Hepatocyte (in vitro differentiated cells): ENCODE measurements around the gene RTN4IP1. TPM values are rescaled to one million over a fixed set of nuclear protein-coding genes. Genes with fewer than 3 reads are reported as not detected.

ENCODE experiments used
- DNase-seq: peaks from one replicate; pipeline ENCODE4 v3.0.0-alpha.2; 2016; ENCODE audit warnings: low spot score
- H2AFZ ChIP-seq: fragments of 200-600 bp; sonication (generic); 2 replicates; pipeline ENCODE4 v1.6.0; 2016; ENCODE audit warnings: antibody characterized with exemption, mild to moderate bottlenecking
- H3K27ac ChIP-seq: fragments of 200-600 bp; sonication (generic); 2 replicates; pipeline ENCODE4 v1.5.1; 2016; ENCODE audit warnings: mild to moderate bottlenecking
- H3K27me3 ChIP-seq: fragments of 200-600 bp; sonication (generic); 2 replicates; pipeline ENCODE4 v1.6.1; 2016
- H3K36me3 ChIP-seq: fragments of 200-600 bp; sonication (generic); replicated peaks from 2 replicates; pipeline ENCODE4 v1.5.1; 2016; ENCODE audit warnings: low read depth; ENCODE audit not compliant: insufficient read depth
- H3K4me1 ChIP-seq: fragments of 200-600 bp; sonication (generic); 2 replicates; pipeline ENCODE4 v1.5.1; 2016; ENCODE audit warnings: mild to moderate bottlenecking, moderate library complexity; ENCODE audit not compliant: insufficient read depth
- H3K4me2 ChIP-seq: fragments of 200-600 bp; sonication (generic); 2 replicates; pipeline ENCODE4 v1.6.0; 2016
- H3K4me3 ChIP-seq: fragments of 200-600 bp; sonication (generic); 2 replicates; pipeline ENCODE4 v1.5.1; 2016; ENCODE audit warnings: mild to moderate bottlenecking
- H3K79me2 ChIP-seq: fragments of 200-600 bp; sonication (generic); 2 replicates; pipeline ENCODE4 v1.6.0; 2017; ENCODE audit warnings: mild to moderate bottlenecking
- H3K9me2 ChIP-seq: fragments of 200-600 bp; sonication (generic); replicated peaks from 2 replicates; pipeline ENCODE4 v1.6.0; 2017; ENCODE audit warnings: mild to moderate bottlenecking; ENCODE audit not compliant: insufficient read depth
- H3K9me3 ChIP-seq: fragments of 200-600 bp; sonication (generic); 2 replicates; pipeline ENCODE4 v1.5.1; 2016; ENCODE audit warnings: low read depth, mild to moderate bottlenecking
- H4K20me1 ChIP-seq: fragments of 200-600 bp; sonication (generic); 2 replicates; pipeline ENCODE4 v1.6.0; 2016; ENCODE audit warnings: mild to moderate bottlenecking; ENCODE audit not compliant: insufficient read depth, poor library complexity, severe bottlenecking
- CTCF ChIP-seq: fragments of 200-600 bp; sonication (generic); IDR thresholded peaks from 2 replicates; pipeline ENCODE4 v1.5.1; 2016; ENCODE audit warnings: antibody characterized with exemption, mild to moderate bottlenecking; ENCODE audit not compliant: poor library complexity
- EZH2 ChIP-seq: fragments of 200-600 bp; sonication (generic); IDR thresholded peaks from 2 replicates; pipeline ENCODE4 v1.6.1; 2016; ENCODE audit warnings: antibody characterized with exemption, mild to moderate bottlenecking, borderline replicate concordance
- EZH2phosphoT487 ChIP-seq: fragments of 200-600 bp; sonication (generic); IDR thresholded peaks from one replicate; pipeline ENCODE4 v1.6.1; 2018; ENCODE audit warnings: antibody characterized with exemption, mild to moderate bottlenecking, low read depth, moderate library complexity; ENCODE audit not compliant: unreplicated experiment, severe bottlenecking
- WGBS: methylation state at CpG from one replicate; pipeline ENCODE4 v1.1.6; 2016; ENCODE audit warnings: low lambda C conversion rate; ENCODE audit errors: missing lambda C conversion rate; 5-methylcytosine and 5-hydroxymethylcytosine counted together
- polyA plus RNA-seq: library from polyadenylated mRNA; unstranded; fragments of >200 nt; fragmentation: Nextera tagmentation; extraction: Ambion mirVana; gene quantifications from 2 replicates; pipeline ENCODE4 v1.2.1, GENCODE V29; 2016
- total RNA-seq: library from RNA; depleted of rRNA; stranded (reverse); fragments of >200 nt; gene quantifications from 2 replicates; pipeline ENCODE4 v1.2.3, GENCODE V29; 2014

Gene RTN4IP1
- total and polyA plus RNA-seq, 2 experiments from 2014 or later: 4.9 to 6.2 TPM

DNA sequence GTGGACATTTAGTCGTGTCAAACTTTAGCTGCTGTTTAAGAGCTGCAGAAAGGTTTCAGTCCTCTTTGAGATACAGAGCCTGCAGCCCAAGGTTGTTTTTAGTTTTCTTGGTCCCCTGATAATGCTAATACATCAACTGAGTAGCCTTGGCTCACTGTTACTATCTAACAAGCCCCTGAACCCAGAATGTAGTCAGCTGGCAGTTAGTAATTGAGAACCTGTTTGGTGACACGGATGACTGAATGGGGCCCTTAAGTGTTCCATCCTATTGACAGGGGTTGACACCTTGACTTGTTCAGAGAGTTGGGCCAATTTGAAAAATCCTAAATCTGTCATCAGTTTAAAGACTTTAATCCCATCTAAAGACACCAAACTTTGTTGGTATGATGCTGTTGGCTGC lies 2.8 kb downstream of the RTN4IP1 start:
- no peak for TF ChIP-seq EZH2phosphoT487
- TF ChIP-seq EZH2: no peak
- TF ChIP-seq CTCF: no peak
- Histone ChIP-seq H3K4me2 (no peak overlapping the region), H3K9me3 (no peaks in the 10 kb centered on the region), H3K27ac (no peak overlapping the region), H3K4me3 (no peak overlapping the region), H3K4me1 (peaks cover 4% of the 10 kb centered on the region), H3K79me2 (peaks cover 18% of the 10 kb centered on the region), H2AFZ (no peak overlapping the region), H3K9me2 (no peaks in the 10 kb centered on the region), H3K27me3 (no peaks in the 10 kb centered on the region), H4K20me1 (no peaks in the 10 kb centered on the region), H3K36me3 (no peaks in the 10 kb centered on the region)
- 47% methylated on average over 2 of the region's 2 CpGs for WGBS
- no peak for DNase-seq

DNA sequence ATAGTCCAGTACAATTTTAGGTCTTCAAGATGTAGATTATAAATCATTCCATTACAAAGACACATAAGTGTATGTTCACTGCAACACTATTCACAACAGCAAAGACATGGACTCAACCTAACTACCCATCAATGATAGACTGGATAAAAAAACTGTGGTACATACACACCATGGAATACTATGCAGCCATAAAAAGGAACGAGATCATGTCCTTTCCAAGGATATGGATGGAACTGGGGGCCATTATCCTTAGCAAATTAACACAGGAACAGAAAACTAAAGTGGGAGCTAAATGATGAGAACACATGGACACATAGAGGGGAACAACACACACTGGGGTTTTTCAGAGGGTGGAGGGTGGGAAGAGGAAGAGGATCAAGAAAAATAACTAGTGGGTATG lies 6.3 kb downstream of the RTN4IP1 start:
- 89% methylated on average over 1 of the region's 1 CpG for WGBS

GRCh38 chr6:106622412-106622811 lies 6.9 kb downstream of the RTN4IP1 start:
- Histone ChIP-seq H3K9me2 (no peaks in the 10 kb centered on the region), H4K20me1 (no peaks in the 10 kb centered on the region), H3K4me3 (no peak overlapping the region), H3K9me3 (no peaks in the 10 kb centered on the region), H3K27me3 (no peaks in the 10 kb centered on the region), H3K79me2 (no peaks in the 10 kb centered on the region), H3K4me2 (no peak overlapping the region), H2AFZ (no peak overlapping the region), H3K36me3 (no peaks in the 10 kb centered on the region), H3K4me1 (no peaks in the 10 kb centered on the region), H3K27ac (no peak overlapping the region)
- no peak for DNase-seq
- WGBS: 92% methylated on average over 8 of the region's 8 CpGs
- TF ChIP-seq CTCF (no peak), EZH2phosphoT487 (no peak), EZH2 (no peak)

More for the DNA sequence above, 6.3 kb downstream of the RTN4IP1 start:
- no peak overlapping the region for H3K4me2 ChIP-seq
- H3K9me3 ChIP-seq: no peaks in the 10 kb centered on the region
- H3K4me1 ChIP-seq: no peaks in the 10 kb centered on the region
- H3K27ac ChIP-seq: no peak overlapping the region
- no peaks in the 10 kb centered on the region for H3K79me2 ChIP-seq
- TF ChIP-seq CTCF: no peak
- no peak for TF ChIP-seq EZH2
- no peak for TF ChIP-seq EZH2phosphoT487
- no peak overlapping the region for H2AFZ ChIP-seq
- H3K9me2 ChIP-seq: no peaks in the 10 kb centered on the region
- no peaks in the 10 kb centered on the region for H4K20me1 ChIP-seq
- no peak overlapping the region for H3K4me3 ChIP-seq
- no peaks in the 10 kb centered on the region for H3K27me3 ChIP-seq
- no peaks in the 10 kb centered on the region for H3K36me3 ChIP-seq
- no peak for DNase-seq
